ENCODE measurements around the gene UCMA.
"Not testable (repeated sequence)": the region's sequence is repeated elsewhere in the genome, so short reads cannot be mapped to it uniquely, and the experiment has no call there.

Gene UCMA

DNA sequence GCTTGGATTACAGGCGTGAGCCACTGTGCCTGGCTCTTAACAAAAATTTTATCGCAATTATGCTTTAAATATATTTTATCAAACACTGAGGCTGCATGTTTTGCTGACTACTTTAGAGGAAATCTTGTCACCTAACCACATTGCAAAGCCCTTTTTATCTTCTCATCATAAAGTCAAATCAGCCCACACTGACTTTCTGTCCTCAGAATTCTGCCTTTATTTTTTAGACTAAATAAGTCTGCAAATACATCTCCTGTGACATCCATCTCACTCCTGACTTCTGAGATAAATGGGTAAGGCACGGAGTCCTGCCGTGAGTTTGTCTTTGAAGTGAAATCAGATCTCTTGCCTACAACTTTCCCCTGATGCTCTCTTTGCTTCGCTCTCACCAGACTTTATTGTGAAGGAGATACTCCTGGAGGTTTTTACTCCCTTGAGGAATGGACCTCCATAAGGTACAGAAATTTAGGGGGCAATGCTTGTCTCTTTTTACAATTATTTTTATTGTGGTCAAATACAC lies 23.5 kb upstream of the UCMA start:
- Histone ChIP-seq H3K9me3 (ENCODE audit: control insufficient read depth, insufficient read depth, low read depth, low read length) (no peaks in the 10 kb centered on the region), H3K4me3 (ENCODE audit: low read depth, low read length) (no peak overlapping the region), H3K27me3 (ENCODE audit: control insufficient read depth, insufficient read depth, low read length) (no peaks in the 10 kb centered on the region)

DNA sequence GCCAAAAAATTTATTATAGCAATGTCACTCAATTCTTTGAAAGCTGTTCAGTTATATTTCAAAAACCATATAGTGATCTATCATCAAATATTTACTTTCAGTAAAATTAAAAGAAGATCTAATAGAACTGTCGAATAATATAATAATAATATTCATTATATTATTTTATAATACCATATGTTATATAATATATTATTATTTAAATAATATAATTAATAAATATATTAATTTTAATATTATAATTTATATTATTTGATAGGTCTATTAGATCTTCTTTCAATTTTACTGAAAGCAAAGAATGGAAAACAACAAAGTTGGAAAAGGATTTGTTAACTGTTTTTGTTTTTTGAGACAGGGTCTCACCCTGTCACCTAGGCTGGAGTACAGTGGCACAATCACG lies 22.5 kb upstream of the UCMA start:
- Histone ChIP-seq H3K9me3 (ENCODE audit: control insufficient read depth, insufficient read depth, low read depth, low read length) (no peaks in the 10 kb centered on the region), H3K27me3 (ENCODE audit: control insufficient read depth, insufficient read depth, low read length) (no peaks in the 10 kb centered on the region), H3K4me3 (ENCODE audit: low read depth, low read length) (no peak overlapping the region), H3K36me3 (ENCODE audit: control insufficient read depth, insufficient read depth, low read length) (no peaks in the 10 kb centered on the region), H3K27ac (ENCODE audit: low read depth, low read length) (no peak overlapping the region), H3K4me1 (ENCODE audit: control insufficient read depth, insufficient read depth, low read length) (no peaks in the 10 kb centered on the region), H3K9ac (ENCODE audit: low read length) (no peak overlapping the region)

More for the DNA sequence above, 23.5 kb upstream of the UCMA start:
- Histone ChIP-seq H3K4me1 (ENCODE audit: control insufficient read depth, insufficient read depth, low read length) (no peaks in the 10 kb centered on the region), H3K36me3 (ENCODE audit: control insufficient read depth, insufficient read depth, low read length) (no peaks in the 10 kb centered on the region), H3K27ac (ENCODE audit: low read depth, low read length) (no peak overlapping the region), H3K9ac (ENCODE audit: low read length) (no peak overlapping the region)

DNA sequence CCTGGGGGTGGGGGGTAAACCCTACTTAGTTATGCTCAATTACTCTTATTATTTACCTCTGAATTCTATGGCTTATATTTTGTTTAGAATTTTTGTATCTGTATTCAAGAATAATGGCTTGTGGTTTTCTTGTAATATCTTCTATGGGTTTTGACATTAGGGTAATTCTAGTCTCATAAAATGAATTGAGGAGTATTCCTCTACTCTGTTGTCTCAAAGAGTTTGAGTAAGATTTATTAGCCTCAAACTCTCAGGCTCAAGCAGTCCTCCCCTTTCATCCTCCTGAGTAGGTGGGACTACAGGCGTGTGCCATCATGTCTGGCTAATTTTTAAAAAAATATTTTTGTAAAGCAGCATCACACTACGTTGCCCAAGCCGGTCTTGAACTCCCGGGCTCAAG lies 19.6 kb upstream of the UCMA start:
- Histone ChIP-seq H3K9me3 (ENCODE audit: control insufficient read depth, insufficient read depth, low read depth, low read length) (no peaks in the 10 kb centered on the region), H3K27me3 (ENCODE audit: control insufficient read depth, insufficient read depth, low read length) (no peaks in the 10 kb centered on the region), H3K9ac (ENCODE audit: low read length) (no peak overlapping the region), H3K4me1 (ENCODE audit: control insufficient read depth, insufficient read depth, low read length) (no peaks in the 10 kb centered on the region), H3K4me3 (ENCODE audit: low read depth, low read length) (no peak overlapping the region), H3K27ac (ENCODE audit: low read depth, low read length) (no peak overlapping the region), H3K36me3 (ENCODE audit: control insufficient read depth, insufficient read depth, low read length) (no peaks in the 10 kb centered on the region)

DNA sequence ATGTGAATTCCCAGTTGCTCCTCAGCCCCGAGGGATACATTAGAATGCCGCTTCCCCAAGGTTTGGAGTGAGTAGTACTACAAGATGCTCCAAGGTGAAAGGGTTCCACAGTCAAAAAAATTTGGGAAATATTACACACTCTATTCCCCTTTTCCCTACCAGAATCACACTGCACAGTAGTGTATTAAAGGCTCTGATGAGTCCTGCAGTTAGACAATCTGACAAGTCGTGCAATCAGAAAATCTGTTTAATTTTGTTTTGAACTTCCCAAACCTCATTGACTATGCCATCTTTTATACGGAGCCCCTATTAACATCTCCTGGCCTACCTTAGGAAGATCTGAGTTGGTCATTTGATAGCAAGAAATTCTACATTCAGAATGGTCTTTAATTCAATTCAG lies 13.6 kb upstream of the UCMA start:
- Histone ChIP-seq H3K9me3 (ENCODE audit: control insufficient read depth, insufficient read depth, low read depth, low read length) (no peaks in the 10 kb centered on the region), H3K27ac (ENCODE audit: low read depth, low read length) (no peak overlapping the region), H3K27me3 (ENCODE audit: control insufficient read depth, insufficient read depth, low read length) (no peaks in the 10 kb centered on the region), H3K9ac (ENCODE audit: low read length) (no peak overlapping the region), H3K4me3 (ENCODE audit: low read depth, low read length) (no peak overlapping the region), H3K4me1 (ENCODE audit: control insufficient read depth, insufficient read depth, low read length) (no peaks in the 10 kb centered on the region), H3K36me3 (ENCODE audit: control insufficient read depth, insufficient read depth, low read length) (no peaks in the 10 kb centered on the region)

DNA sequence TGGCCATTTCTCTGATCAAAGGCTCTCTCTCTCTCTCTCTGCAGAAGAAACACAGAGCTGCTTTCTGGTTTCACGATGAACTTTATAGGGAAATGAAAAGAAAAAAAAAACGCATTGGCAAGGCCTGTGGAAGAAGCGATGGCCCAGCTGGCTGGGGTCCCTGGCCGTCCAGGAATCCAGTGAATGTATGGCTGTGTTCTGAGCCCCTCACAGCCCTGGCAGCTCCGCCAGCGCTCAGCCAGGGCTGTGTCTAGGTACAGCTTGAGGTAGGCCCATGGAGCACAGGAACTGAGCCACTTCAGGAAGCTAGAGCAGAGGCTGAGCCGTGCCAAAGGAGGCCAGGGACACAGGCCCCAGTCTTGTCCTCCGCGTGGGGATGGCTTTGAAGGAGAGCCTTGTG lies 13.1 kb upstream of the UCMA start:
- no peak overlapping the region for H3K9ac ChIP-seq (ENCODE audit: low read length)
- H3K36me3 ChIP-seq (ENCODE audit: control insufficient read depth, insufficient read depth, low read length), result no peaks in the 10 kb centered on the region
- no peaks in the 10 kb centered on the region for H3K27me3 ChIP-seq (ENCODE audit: control insufficient read depth, insufficient read depth, low read length)
- no peak overlapping the region for H3K4me3 ChIP-seq (ENCODE audit: low read depth, low read length)
- H3K27ac ChIP-seq (ENCODE audit: low read depth, low read length), result no peak overlapping the region
- H3K9me3 ChIP-seq (ENCODE audit: control insufficient read depth, insufficient read depth, low read depth, low read length), result no peaks in the 10 kb centered on the region
- no peaks in the 10 kb centered on the region for H3K4me1 ChIP-seq (ENCODE audit: control insufficient read depth, insufficient read depth, low read length)

DNA sequence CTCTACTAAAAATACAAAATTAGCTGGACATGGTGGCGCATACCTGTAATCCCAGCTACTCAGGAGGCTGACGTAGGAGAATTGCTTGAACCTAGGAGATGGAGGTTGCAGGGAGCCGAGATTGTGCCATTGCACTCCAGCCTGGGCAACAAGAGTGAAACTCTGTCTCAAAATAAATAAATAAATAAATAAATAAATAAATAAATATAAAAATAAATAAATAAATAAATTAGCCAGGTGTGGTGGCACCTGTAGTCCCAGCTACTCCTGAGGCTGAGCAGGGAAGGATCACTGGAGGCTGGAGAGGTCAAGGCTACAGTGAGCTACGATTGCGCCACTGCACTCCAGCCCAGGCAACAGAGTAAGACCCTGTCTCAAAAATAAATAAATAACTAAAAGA lies 8.1 kb upstream of the UCMA start:
- not testable (repeated sequence) for H3K27ac ChIP-seq (ENCODE audit: low read depth, low read length); H3K4me3 ChIP-seq (ENCODE audit: low read depth, low read length); H3K9ac ChIP-seq (ENCODE audit: low read length); H3K27me3 ChIP-seq (ENCODE audit: control insufficient read depth, insufficient read depth, low read length); H3K9me3 ChIP-seq (ENCODE audit: control insufficient read depth, insufficient read depth, low read depth, low read length); H3K36me3 ChIP-seq (ENCODE audit: control insufficient read depth, insufficient read depth, low read length); H3K4me1 ChIP-seq (ENCODE audit: control insufficient read depth, insufficient read depth, low read length)

DNA sequence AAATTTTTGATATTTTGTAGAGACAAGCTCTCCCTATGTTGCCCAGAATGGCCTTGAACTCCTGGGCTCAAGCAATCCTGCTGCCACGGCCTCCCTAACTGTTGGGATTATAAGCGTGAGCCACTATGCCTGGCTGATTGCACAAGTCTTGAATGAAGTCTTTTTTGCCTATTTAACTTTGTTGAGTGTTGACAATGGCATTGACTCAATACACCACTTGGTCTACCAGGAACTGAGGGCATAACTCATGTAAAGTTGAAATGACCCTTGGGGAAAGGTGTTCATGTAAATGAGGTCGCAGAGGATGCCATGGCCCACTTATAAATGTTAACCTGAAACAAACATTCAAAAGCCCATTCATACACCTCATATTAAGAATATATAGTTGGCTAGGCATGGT lies 7.4 kb upstream of the UCMA start:
- Histone ChIP-seq H3K4me1 (ENCODE audit: control insufficient read depth, insufficient read depth, low read length) (no peaks in the 10 kb centered on the region), H3K36me3 (ENCODE audit: control insufficient read depth, insufficient read depth, low read length) (no peaks in the 10 kb centered on the region), H3K4me3 (ENCODE audit: low read depth, low read length) (no peak overlapping the region), H3K9me3 (ENCODE audit: control insufficient read depth, insufficient read depth, low read depth, low read length) (no peaks in the 10 kb centered on the region), H3K27me3 (ENCODE audit: control insufficient read depth, insufficient read depth, low read length) (no peaks in the 10 kb centered on the region), H3K27ac (ENCODE audit: low read depth, low read length) (no peak overlapping the region), H3K9ac (ENCODE audit: low read length) (no peak overlapping the region)

DNA sequence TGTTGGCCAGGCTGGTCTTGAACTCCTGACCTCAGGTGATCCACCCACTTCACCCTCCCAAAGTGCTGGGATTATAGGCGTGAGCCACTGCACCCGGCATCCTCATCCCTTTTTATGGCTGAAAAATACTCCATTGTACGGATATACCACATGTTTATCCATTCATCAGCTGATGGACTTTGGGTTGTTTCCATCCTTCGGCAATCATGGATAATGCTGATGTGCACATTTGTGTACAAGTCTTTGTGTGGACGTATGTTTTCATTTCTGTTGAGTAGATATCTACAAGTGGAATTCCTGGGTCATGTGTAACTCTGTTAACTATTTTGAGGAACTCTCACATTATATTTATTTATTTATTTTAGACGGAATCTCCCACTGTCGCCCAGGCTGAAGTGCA lies 5.7 kb upstream of the UCMA start:
- H3K9ac ChIP-seq (ENCODE audit: low read length), result no peak overlapping the region
- no peak overlapping the region for H3K4me3 ChIP-seq (ENCODE audit: low read depth, low read length)
- no peaks in the 10 kb centered on the region for H3K27me3 ChIP-seq (ENCODE audit: control insufficient read depth, insufficient read depth, low read length)
- H3K9me3 ChIP-seq (ENCODE audit: control insufficient read depth, insufficient read depth, low read depth, low read length), result no peaks in the 10 kb centered on the region
- H3K36me3 ChIP-seq (ENCODE audit: control insufficient read depth, insufficient read depth, low read length), result no peaks in the 10 kb centered on the region
- H3K4me1 ChIP-seq (ENCODE audit: control insufficient read depth, insufficient read depth, low read length), result no peaks in the 10 kb centered on the region
- H3K27ac ChIP-seq (ENCODE audit: low read depth, low read length), result no peak overlapping the region

DNA sequence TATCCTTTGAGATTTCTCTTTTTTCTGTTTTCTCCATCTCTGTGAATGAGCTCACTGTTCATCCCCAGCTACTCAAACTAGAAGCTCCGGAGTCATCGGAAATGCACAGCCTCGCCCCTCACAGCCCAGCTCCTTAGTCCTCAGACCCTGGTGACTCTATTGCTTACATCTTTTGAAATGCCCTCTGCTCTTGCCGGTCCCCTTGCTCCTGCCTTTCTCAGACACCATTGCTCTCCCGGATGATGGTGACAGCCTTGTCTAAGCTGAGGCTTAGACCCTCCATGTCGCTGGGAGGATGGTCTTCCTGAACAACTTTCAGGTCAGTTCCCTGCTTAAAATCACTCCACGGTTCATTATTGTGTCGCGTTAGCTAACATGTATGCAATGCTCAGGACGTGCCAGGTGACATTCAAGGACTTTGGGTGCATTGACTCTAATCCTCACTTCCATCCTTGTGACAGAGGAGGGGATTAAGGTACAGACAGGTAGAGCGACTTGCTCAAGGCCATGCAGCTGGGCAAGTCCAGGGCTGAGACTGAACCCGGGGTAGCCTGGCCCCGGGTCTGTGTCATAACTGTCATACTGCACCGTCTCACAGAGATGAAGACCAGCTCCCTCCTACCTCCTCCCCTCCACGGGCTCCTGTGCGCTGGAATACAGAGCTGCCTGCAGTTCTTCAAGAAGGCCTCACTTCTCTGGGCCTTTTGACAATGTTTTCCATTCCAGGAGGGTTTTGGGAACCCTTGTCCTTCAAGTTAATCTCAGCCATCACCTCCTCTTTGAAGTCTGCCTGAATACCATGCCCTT lies 4.3 kb upstream of the UCMA start:
- Histone ChIP-seq H3K36me3 (ENCODE audit: control insufficient read depth, insufficient read depth, low read length) (no peaks in the 10 kb centered on the region), H3K4me3 (ENCODE audit: low read depth, low read length) (no peak overlapping the region), H3K9me3 (ENCODE audit: control insufficient read depth, insufficient read depth, low read depth, low read length) (no peaks in the 10 kb centered on the region), H3K4me1 (ENCODE audit: control insufficient read depth, insufficient read depth, low read length) (peaks cover 11% of the 10 kb centered on the region), H3K27ac (ENCODE audit: low read depth, low read length) (no peak overlapping the region), H3K9ac (ENCODE audit: low read length) (no peak overlapping the region), H3K27me3 (ENCODE audit: control insufficient read depth, insufficient read depth, low read length) (no peaks in the 10 kb centered on the region)

DNA sequence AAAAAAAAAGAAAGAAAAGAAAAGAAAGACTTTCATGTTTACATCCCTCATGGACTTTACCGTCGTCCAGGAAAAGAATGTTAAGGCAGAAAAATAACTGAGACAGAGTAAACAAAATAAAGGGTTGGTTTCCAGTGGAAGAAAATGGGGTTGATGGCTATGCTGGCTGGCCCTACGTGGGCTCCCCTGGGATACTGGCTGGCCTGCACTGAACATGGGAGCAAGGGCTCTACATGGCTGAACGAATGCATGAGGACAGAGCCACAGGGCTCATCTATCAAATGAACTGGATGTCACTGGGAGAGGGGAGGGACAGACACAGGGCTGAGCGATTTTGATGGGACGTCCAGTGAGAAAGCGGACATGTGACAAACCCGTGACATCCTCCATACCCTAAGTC lies 2.5 kb upstream of the UCMA start:
- no peak overlapping the region for H3K9ac ChIP-seq (ENCODE audit: low read length)
- no peak overlapping the region for H3K27ac ChIP-seq (ENCODE audit: low read depth, low read length)
- H3K4me3 ChIP-seq (ENCODE audit: low read depth, low read length), result no peak overlapping the region
- peaks cover 11% of the 10 kb centered on the region for H3K4me1 ChIP-seq (ENCODE audit: control insufficient read depth, insufficient read depth, low read length)
- H3K9me3 ChIP-seq (ENCODE audit: control insufficient read depth, insufficient read depth, low read depth, low read length), result no peaks in the 10 kb centered on the region
- no peaks in the 10 kb centered on the region for H3K36me3 ChIP-seq (ENCODE audit: control insufficient read depth, insufficient read depth, low read length)
- H3K27me3 ChIP-seq (ENCODE audit: control insufficient read depth, insufficient read depth, low read length), result no peaks in the 10 kb centered on the region

DNA sequence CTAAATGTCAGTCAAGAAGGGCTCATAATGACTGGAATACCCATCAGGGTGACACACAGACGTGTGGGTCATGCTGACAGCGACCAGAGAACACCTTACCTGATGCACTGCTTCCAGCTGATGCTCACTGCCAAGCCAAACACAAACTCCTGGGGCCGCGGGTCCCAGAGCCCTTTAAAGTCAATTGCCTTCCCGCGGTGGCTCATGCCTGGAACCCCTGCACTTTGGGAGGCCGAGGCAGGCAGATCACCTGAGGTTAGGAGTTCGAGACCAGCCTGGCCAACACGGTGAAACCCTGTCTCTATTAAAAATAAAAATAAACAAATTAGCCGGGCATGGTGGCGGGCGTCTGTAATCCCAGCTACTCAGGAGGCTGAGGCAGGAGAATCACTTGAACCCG lies 562 bp upstream of the UCMA start:
- H3K9me3 ChIP-seq (ENCODE audit: control insufficient read depth, insufficient read depth, low read depth, low read length); H3K36me3 ChIP-seq (ENCODE audit: control insufficient read depth, insufficient read depth, low read length); H3K27me3 ChIP-seq (ENCODE audit: control insufficient read depth, insufficient read depth, low read length); H3K9ac ChIP-seq (ENCODE audit: low read length); H3K27ac ChIP-seq (ENCODE audit: low read depth, low read length); H3K4me3 ChIP-seq (ENCODE audit: low read depth, low read length): not testable (repeated sequence)
- H3K4me1 ChIP-seq (ENCODE audit: control insufficient read depth, insufficient read depth, low read length), result peaks cover 11% of the 10 kb centered on the region

All from HUES6 (cell line).